Spinal cord (tissue), 10 donors: Measurements from ENCODE around the gene ITPK1. TPM values are rescaled to one million over a fixed set of nuclear protein-coding genes. Genes with fewer than 3 reads are reported as not detected.
"Not testable (repeated sequence)": the region's sequence is repeated elsewhere in the genome, so short reads cannot be mapped to it uniquely, and the experiment has no call there.

Source experiments
- DNase-seq, 6 donors: peaks; one replicate each; pipeline versions ENCODE4 v3.0.0 to v3.0.0-alpha.2; 2013 to 2015; ENCODE audit warnings: low spot score in 6 of 6, low read depth in 4 of 6
- H3K27ac ChIP-seq: one replicate; pipeline ENCODE4 v1.5.1; 2013; ENCODE audit warnings: low read depth, low read length, control low read depth
- H3K27me3 ChIP-seq: one replicate; pipeline ENCODE4 v1.6.1; 2013; ENCODE audit warnings: low read length; ENCODE audit not compliant: control insufficient read depth, insufficient read depth
- H3K36me3 ChIP-seq: one replicate; pipeline ENCODE4 v1.6.1; 2013; ENCODE audit warnings: low read length; ENCODE audit not compliant: control insufficient read depth, insufficient read depth
- H3K4me1 ChIP-seq: one replicate; pipeline ENCODE4 v1.6.1; 2013; ENCODE audit warnings: low read length; ENCODE audit not compliant: control insufficient read depth, insufficient read depth
- H3K4me3 ChIP-seq: one replicate; pipeline ENCODE4 v1.5.1; 2013; ENCODE audit warnings: low read depth, low read length, control low read depth
- H3K9me3 ChIP-seq: one replicate; pipeline ENCODE4 v1.6.1; 2013; ENCODE audit warnings: low read length; ENCODE audit not compliant: control insufficient read depth, insufficient read depth
- WGBS: methylation state at CpG from one replicate; pipeline ENCODE4 v1.1.5; 2013; ENCODE audit warnings: missing lambda C conversion rate; ENCODE audit not compliant: insufficient coverage; 5-methylcytosine and 5-hydroxymethylcytosine counted together
- polyA plus RNA-seq, 2 donors: library from polyadenylated mRNA; unstranded; fragments of 120-200 nt; gene quantifications; one replicate each; pipeline ENCODE4 v1.2.1, GENCODE V29; 2013; ENCODE audit not compliant: insufficient read length in 2 of 2
- total RNA-seq, 2 donors: library from RNA; depleted of rRNA in 1 of 2; stranded (reverse); fragments of 120-200 nt in 1 of 2; fragments of >200 nt in 1 of 2; gene quantifications; one replicate each; pipeline versions ENCODE4 v1.2.3 to v1.2.4, GENCODE V29; 2013 to 2014
- donor health status: healthy.

The ITPK1 gene
- total and polyA plus RNA-seq, 4 donors = 33.8 to 147 (median 83.3) TPM

- Histone ChIP-seq H3K9me3 (no peaks in the 10 kb centered on the region), H3K36me3 (no peaks in the 10 kb centered on the region), H3K27ac (no peak overlapping the region), H3K4me1 (peaks cover 4% of the 10 kb centered on the region), H3K27me3 (no peaks in the 10 kb centered on the region), H3K4me3 (no peak overlapping the region)
- 63% methylated on average over 4 of the region's 7 CpGs for WGBS
- DNase-seq = peak in 1 of 6 donors; percentile 65
Measured at GRCh38 chr14:93153121-93153520, 37.4 kb upstream of the ITPK1 start.

GRCh38 chr14:93150227-93151208 is 34.8 kb upstream of the ITPK1 start:
- DNase-seq = no peak
- WGBS = 37% methylated on average over 14 of the region's 16 CpGs

GRCh38 chr14:93148979-93149378 is 33.3 kb upstream of the ITPK1 start:
- WGBS = 92% methylated on average over 8 of the region's 8 CpGs
- no peak for DNase-seq

More at GRCh38 chr14:93150227-93151208, 34.8 kb upstream of the ITPK1 start:
- H3K27me3 ChIP-seq = no peaks in the 10 kb centered on the region
- no peak overlapping the region for H3K4me3 ChIP-seq
- H3K9me3 ChIP-seq = no peaks in the 10 kb centered on the region
- H3K27ac ChIP-seq = no peak overlapping the region
- no peaks in the 10 kb centered on the region for H3K36me3 ChIP-seq
- H3K4me1 ChIP-seq = peaks cover 4% of the 10 kb centered on the region

GRCh38 chr14:93146119-93146518 is 30.4 kb upstream of the ITPK1 start:
- Histone ChIP-seq H3K27me3 (no peaks in the 10 kb centered on the region), H3K36me3 (no peaks in the 10 kb centered on the region), H3K9me3 (no peaks in the 10 kb centered on the region), H3K4me3 (no peak overlapping the region), H3K4me1 (peaks cover 4% of the 10 kb centered on the region), H3K27ac (no peak overlapping the region)
- 97% methylated on average over 8 of the region's 9 CpGs for WGBS
- no peak for DNase-seq

More at GRCh38 chr14:93148979-93149378, 33.3 kb upstream of the ITPK1 start:
- Histone ChIP-seq H3K4me3 (no peak overlapping the region), H3K27me3 (no peaks in the 10 kb centered on the region), H3K36me3 (no peaks in the 10 kb centered on the region), H3K9me3 (no peaks in the 10 kb centered on the region), H3K4me1 (peaks cover 4% of the 10 kb centered on the region), H3K27ac (no peak overlapping the region)

GRCh38 chr14:93142854-93143652 is 27.3 kb upstream of the ITPK1 start:
- no peaks in the 10 kb centered on the region for H3K36me3 ChIP-seq
- H3K27ac ChIP-seq = no peak overlapping the region
- 92% methylated on average over 5 of the region's 13 CpGs for WGBS

GRCh38 chr14:93137864-93138263 is 22.1 kb upstream of the ITPK1 start:
- peak in 1 of 6 donors; percentile 20 for DNase-seq
- 31% methylated on average over 9 of the region's 17 CpGs for WGBS

More at GRCh38 chr14:93142854-93143652, 27.3 kb upstream of the ITPK1 start:
- Histone ChIP-seq H3K9me3 (no peaks in the 10 kb centered on the region), H3K4me3 (no peak overlapping the region), H3K27me3 (no peaks in the 10 kb centered on the region), H3K4me1 (peaks cover 2% of the 10 kb centered on the region)
- DNase-seq = no peak

GRCh38 chr14:93136508-93136907 is 20.8 kb upstream of the ITPK1 start:
- H3K4me1 ChIP-seq, H3K27me3 ChIP-seq, H3K27ac ChIP-seq, H3K9me3 ChIP-seq, H3K4me3 ChIP-seq, H3K36me3 ChIP-seq, DNase-seq: not testable (repeated sequence)
- WGBS = 95% methylated on average over 11 of the region's 13 CpGs

More at GRCh38 chr14:93137864-93138263, 22.1 kb upstream of the ITPK1 start:
- no peaks in the 10 kb centered on the region for H3K27me3 ChIP-seq
- H3K4me3 ChIP-seq = no peak overlapping the region
- H3K36me3 ChIP-seq = no peaks in the 10 kb centered on the region
- peaks cover 7% of the 10 kb centered on the region for H3K4me1 ChIP-seq
- H3K9me3 ChIP-seq = no peaks in the 10 kb centered on the region
- H3K27ac ChIP-seq = no peak overlapping the region

- no peaks in the 10 kb centered on the region for H3K36me3 ChIP-seq
- H3K9me3 ChIP-seq = no peaks in the 10 kb centered on the region
- no peak for DNase-seq
- H3K4me3 ChIP-seq = no peak overlapping the region
- no peaks in the 10 kb centered on the region for H3K27me3 ChIP-seq
- peaks cover 7% of the 10 kb centered on the region for H3K4me1 ChIP-seq
- no peak overlapping the region for H3K27ac ChIP-seq
- WGBS = 79% methylated on average over 8 of the region's 8 CpGs
Measured at GRCh38 chr14:93136009-93136408, 20.3 kb upstream of the ITPK1 start.

- no peaks in the 10 kb centered on the region for H3K9me3 ChIP-seq
- peaks cover 7% of the 10 kb centered on the region for H3K4me1 ChIP-seq
- H3K36me3 ChIP-seq = no peaks in the 10 kb centered on the region
- no peaks in the 10 kb centered on the region for H3K27me3 ChIP-seq
- no peak overlapping the region for H3K27ac ChIP-seq
- no peak for DNase-seq
- H3K4me3 ChIP-seq = no peak overlapping the region
- WGBS = 89% methylated on average over 3 of the region's 5 CpGs
Measured at GRCh38 chr14:93135399-93135798, 19.7 kb upstream of the ITPK1 start.
